Measurements from ENCODE around the gene CMTM4.
A peak's percentile ranks its signal among the peaks of the same experiment; 100 is the strongest.

CMTM4 gene

DNA sequence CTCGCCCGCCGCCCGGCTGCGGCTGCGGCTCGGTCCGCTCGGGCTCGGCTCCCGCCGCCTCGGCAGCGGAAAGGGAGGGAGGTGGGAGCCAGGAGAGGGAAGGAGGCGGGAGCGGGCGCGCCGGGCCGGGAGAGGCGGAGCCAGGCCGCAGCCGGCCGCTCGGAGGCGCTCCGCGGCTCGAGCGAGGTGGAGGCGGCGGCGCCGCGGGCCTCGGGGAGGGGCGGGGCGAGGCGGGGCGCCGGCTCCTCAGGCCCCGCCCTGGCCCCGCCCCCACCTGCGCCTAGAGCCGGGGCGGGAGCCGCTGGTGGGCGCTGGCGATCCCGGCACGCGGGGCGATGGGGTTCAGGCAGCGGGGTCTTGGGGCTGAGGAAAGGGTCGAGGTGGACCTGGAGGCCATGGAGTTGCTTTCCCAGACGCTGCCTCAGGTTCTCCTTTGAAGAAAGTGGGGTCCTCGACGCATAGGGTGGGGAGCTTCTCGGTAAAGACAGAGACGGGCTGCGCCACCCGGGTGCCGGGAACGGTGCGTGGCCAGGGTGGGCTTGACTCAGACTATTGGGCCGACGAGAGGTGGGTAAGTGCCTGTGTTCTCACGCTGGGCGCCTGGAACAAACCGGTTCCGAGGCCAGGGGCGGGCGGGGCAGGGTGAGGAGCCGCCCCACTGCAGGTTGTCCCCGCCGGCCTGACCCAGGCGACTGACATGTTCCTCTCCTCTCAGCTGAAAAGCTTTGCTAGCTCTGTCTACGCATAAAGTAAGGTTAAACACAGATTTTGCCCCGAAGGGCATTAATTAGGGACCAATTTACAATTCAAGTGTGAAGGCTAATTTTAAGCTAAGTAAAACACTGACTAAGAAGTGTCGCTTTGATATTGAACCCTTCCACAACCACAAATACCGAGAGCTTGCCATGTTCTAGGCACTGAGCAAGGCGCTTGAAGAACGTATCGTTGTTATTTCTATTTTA is at the start of gene CMTM4:
TSS of gene CMTM4 (minus strand) at position 75 of the 962 bp plus-strand sequence. CDS start 218 bp downstream, outside the sequence.
- DNase-seq (ENCODE audit: low spot score) = peak; percentile 90

DNA sequence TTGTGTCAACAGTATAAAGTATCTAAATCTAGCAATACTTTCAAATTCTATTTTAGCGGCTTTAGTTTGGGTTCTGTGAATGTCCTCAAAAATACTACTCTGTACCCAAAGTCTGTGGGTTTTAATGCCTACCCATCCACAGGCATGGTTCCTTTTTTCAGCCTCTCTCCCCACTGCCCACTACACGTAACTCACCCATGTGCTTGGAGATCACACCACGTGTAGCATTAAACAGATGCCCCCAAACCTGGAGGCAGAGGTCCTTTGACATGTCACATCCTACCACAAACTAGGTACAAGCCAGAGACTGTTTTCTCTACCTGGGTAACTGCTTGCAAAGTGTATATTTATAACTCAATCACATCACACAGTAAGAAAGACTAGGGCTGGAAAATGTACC is 49.5 kb upstream of the CMTM4 start:
- DNase-seq (ENCODE audit: low spot score) = no peak

DNA sequence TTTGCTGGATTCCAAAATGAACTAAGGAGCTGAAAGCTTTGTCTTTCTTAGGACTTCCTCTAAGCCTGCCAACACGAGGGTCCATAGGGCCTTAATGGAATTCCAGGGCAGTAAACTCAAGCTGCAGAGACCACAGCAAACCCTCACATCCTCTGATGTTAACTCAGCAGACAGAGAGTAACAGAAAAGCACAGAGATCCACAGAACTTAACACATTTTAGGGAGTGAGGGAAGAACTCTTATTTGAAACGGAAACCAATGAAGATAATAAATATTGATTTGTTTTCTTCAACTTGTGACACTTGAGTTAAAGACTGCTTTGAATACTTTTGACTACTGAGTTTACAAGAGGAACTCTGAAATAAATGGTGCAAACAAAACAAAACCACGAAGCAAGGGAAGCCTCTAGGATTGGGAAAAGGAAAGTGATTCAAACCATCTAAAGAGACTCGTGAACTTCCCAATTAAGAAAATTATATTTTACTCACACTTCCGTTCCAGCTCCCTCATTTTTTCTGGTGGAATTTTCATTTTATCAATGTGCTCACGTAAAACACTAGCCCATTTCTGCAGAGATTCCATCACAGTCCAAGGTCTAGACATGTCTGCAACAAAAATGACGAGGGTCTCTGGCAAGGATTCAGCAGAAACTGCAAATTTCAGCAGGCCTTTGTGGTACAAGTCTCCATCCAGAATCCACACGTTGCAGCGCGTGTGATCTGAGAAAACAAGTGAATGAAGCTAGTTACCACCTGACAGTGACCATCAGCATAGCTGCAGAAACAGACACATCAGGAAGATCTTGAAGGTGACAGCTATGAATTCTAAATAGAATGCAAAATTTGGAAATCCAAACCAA is 45.6 kb upstream of the CMTM4 start:
- no peak for DNase-seq (ENCODE audit: low spot score)

DNA sequence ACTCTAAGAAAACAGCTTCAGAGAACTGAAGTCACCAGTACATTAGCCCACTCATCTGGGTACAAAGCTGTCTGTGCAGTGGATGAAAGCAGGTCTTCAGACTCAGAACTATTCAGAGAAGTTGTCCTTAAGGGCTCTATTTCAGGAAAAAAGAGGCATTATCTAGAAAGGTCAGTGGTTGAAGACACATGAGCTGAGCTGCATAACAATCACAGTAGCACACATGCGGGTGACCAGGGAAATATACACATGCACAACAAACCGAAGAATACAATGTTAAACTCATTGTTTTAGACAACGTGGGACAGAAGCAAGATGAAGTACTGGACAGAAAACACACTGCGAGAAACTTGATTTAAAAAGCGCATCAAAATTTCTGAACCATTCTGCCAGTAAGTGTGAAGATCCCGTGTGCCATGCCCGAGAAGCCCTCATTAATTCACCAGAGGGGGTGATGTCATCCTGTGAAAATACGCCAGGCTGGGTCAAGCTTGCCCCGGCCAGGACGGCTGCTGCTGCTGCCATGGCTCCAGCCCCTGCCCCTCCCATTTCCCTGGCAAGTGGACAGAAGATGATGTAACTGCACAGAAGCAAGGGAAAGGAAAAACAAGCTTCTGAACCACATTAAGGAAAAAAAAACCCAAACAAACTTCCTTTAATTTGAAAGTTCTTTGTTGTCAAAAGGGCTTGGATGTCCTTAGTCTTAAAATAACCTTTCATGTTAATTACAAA is 44.8 kb upstream of the CMTM4 start:
- DNase-seq (ENCODE audit: low spot score) = peak; percentile 77

DNA sequence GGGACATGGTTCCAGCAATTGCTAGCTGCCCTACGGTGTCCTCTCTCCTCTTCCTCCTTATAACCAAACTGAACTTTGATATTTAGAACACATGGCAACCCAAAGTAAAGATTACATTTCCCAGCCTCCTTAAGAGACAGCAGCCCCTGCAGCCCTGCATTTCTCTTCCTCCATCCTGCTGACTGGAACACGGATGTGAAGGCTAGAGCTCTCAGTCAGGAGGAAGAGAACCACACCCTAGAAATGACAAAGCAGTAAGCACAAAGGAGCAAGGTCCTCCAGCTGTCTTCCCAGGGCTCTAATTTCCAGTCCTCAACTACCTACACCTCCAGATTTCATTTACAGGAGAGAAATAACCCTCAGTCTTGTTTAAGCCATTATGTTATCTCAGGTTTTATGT is 44.0 kb upstream of the CMTM4 start:
- DNase-seq (ENCODE audit: low spot score) = no peak

DNA sequence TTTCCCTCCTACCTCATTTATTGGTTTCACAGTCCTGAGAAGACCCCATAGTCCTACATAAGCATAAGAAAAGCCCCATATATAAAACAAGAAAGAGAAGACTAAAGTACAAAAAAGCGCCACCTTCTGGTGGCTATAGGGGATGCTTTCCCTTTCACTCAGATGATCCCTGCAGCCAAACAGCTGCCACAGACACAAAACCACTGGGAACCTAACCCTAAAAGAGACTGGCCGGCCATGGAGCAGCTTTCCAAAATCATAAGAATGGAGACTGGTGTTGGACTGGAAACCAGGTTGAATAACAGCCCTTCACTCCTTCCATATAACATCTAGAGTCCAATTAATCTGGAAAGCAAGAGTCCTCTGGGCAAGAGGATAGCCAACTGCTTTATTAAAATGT is 43.5 kb upstream of the CMTM4 start:
- DNase-seq (ENCODE audit: low spot score) = peak; percentile 67

DNA sequence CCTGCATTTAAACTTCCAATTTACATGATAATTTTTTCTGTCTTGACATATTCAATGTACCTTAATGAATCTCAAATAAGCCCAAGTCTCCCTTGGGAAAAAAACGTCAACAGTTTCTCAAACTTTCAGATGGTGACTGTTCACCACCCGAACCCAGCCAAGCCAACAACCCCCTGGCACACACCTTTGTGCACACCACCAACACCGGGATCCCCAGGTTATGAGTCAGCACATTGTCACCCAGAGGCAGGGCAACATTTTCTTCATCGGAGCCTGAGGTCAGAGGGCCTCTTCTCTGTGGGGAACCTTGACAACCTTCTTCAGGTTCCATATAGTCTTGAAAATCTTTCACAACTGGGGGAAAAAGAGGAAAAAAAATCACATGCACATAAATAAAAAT is 39.3 kb upstream of the CMTM4 start:
- DNase-seq (ENCODE audit: low spot score) = no peak

DNA sequence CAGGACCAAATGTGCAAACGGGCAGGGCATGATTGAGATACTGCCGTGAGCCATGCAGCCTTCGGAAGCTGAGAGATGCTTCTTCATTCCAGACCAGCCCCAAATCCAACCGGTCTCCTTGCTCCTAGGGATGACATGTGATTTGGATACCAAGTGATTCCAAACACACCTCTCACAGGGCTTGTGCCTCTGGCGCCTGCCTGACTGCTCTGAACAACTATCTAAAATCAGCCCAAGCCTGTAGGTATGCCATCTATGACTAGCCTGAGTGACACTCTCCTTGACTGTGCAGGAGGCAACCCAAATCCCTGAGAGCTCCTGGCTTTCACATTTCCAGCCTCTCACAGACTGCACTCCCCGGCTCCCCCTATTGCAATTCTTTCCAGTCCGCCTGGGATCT is 34.6 kb upstream of the CMTM4 start:
- no peak for DNase-seq (ENCODE audit: low spot score)

DNA sequence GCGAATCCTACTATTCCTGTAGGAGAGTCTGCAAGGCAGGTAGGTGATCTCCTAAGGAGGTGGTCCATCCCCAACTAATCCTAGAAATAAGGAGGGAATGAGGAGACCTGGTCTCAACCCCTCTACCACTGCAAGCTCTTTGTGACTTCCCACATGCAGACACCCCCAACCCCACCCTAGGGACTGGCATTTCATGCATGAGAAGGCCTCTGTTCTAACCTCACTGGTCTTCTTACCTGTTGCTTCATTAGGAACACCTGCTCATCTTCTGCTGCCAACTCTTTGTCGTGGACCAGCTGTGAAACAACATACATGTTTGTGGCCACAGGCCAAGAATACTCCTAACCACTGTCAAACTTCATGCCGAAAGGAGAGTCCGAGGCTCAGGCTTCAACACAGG is 32.3 kb upstream of the CMTM4 start:
- no peak for DNase-seq (ENCODE audit: low spot score)

DNA sequence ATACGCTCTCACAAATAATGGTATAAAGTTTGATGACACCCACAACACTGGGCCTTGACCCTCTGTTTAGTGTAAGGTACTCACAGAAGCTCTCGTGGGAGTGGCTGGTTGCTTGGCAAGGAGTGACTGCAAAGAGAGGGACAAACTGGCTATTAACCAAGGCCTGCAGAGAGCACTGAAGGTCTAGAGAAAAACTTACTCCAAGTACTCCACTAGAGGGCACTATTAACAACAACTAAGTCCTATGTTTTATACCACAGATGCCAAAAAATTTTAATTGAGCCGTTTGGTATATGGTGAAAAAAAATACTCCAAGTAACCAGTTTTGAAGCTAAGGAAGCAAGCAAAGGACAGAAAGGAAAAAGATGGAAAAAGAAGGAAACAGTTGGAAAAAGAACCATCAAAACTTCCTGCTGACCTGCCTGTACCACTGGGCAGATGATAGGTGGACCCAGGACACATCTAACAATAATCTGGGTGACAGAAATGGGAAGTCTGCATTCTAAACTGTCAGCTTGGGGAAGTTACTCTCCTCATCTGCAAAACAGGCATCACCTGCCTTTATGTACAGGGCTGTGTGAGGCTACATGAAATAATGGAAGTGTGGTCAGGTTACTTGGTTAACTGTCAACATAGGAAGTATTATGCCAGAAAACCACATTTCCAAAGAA is 31.7 kb upstream of the CMTM4 start:
- DNase-seq (ENCODE audit: low spot score) = peak; percentile 53

DNA sequence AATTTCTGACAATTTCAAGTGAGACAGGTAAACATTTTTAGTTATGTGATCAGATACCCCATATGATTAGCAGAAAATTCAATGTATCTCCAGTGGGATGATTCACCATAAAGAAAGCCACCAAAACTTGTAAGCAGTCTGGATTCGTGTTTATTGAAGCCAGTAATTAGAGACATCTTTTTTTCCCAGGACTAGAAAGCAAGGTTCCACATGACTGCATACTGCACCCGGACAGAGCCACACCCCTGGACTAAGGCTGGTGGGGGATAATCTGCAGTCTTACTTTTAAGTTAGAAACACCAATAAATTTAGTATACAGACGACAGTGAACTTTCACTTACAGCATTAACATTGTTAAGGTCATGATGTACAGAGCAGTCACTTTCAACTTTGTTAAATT is 24.2 kb upstream of the CMTM4 start:
- no peak for DNase-seq (ENCODE audit: low spot score)

DNA sequence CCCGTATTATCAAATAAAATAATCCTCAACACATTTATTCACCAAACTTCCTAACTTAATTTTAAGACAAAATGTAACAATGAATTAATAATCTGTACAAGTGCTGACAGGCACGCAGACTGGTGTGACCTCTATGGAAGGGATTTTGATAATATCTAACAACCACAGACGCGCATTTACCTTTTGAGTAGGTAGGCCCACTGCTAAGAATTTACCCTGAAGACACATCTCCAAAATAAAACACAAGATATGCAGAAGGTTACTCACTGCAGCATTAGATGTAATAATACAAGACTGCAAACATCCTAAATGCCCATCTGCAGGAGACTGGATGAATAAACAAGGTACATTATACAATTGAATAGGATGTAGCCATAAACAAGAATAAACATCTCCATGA is 22.7 kb upstream of the CMTM4 start:
- DNase-seq (ENCODE audit: low spot score) = no peak

DNA sequence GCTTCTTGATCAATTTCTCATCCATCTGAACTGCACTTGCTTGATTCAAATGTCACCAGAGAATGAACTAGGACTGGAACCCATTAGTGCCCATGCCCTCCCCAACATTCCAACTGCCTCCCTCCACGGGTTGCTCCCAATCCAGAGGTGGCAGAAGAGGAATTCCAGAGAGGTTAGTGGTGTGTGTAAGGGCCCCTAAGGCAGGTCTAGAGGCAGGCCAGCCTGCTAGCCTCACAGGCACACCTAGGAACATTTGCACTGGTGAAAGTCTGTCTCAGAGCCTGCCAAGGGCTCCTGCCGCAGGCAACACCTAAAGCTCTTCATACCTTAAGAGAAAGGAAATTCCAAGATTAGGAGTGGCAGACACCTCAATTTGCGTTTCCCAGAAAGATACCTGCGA is 21.2 kb upstream of the CMTM4 start:
- DNase-seq (ENCODE audit: low spot score) = no peak

DNA sequence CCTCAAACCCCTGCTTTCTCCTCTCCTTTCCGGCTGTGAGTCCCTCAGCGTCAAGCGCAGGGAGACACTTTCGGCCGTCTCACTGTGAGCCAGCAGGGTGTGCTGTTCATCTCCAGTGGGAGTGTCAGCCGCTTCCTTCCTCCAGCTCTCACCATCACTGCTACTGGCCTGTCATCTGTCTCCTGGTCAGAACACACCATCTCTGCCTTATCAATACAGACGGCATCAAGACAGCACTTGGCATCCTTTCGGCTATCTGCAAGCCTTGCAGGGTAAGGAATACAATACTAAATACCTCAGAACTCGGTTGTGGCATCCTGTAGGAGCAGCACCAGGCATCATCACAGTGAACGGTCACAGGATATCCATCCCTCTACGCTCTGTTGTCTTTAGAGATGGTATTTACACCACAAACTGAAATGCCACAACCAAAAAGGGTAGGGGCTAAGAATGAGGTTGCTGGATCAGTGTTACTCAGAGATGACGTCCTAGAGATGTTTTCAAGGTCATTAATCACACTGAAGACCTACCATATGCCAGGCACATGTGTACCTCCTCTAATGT is 20.7 kb upstream of the CMTM4 start:
- DNase-seq (ENCODE audit: low spot score) = no peak

DNA sequence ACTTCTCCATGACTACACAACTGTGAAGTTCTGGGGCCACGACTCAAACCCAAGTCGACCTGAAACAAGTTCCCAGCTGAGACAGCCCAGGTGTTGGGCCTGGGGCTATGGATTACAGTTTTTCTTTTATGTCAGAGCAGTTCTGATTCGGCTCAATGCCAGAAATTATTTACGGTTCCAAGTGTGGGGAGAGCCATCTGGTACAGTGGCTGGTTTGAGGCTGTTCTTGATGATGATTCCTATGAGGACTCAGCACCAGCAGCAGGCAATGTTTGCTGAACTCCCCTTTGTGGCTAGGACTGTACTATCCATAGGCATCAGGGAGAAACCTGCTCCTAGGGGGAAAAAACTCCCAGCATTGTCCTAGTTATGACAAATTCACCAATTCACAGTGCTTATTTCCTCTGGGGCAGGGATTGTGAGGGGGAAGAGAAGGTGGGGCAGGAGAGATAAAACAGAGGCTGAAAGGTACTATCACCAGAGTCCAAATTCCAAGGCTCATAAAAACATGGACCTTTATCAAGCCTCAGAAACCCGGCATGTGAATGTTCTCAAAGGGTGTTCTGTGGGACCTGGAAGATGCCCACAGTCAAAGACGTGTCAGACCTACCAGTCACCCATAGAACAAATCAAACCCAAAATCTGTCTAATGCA is 18.2 kb upstream of the CMTM4 start:
- DNase-seq (ENCODE audit: low spot score) = no peak

DNA sequence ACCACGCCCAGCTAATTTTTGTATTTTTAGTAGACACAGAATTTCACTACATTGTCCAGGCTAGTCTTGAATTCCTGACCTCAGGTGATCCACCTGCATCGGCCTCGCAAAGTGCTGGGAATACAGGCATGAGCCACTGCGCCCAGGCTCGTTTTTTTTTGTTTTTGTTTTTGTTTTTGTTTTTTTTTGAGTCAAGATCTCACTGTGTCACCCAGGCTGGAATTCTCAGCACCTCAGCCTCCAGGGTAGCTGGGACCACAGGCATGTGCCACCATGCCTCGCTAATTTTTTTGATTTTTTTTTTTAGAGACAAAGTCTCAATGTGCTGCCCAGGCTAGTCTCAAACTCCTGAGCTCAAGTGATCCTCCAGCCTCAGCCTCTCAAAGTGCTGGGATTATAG is 17.5 kb upstream of the CMTM4 start:
- DNase-seq (ENCODE audit: low spot score) = no peak

DNA sequence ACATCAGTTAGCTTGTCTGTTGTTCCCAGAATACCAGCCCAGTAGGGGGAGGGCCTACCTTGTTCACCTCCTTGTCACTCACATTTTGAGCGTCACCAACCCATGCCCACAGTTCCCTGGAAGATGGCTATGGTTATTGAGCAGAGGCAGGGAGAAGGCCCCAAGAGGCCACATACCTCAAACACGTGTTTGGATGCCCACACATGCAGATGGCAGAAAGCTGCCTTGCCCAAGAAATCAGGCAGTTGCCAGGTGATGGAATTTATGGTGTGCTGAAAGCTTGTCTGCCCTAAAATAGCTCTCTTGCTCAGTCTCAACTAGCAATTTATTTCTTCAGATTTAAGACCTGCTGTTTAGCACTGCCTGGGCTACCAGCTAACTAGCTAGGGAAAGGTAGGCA is 16.5 kb upstream of the CMTM4 start:
- no peak for DNase-seq (ENCODE audit: low spot score)

DNA sequence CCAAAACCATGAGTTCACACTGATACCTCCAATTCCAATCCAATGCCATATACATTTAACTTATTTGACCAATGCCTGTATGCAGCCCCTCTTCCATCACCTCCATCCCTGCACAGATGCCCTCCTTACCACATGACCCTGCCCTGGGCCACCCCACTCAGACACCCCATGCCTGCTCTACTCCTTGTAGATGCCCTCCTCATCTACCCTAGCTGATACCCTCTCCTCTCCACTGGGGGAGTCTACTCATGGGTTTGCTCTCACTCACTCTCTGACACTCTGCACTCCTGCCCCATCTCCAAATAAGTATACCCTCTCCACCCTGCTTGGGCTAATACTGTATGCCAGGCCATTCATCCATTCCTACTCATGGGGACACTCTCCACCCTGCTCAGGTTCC is 16.0 kb upstream of the CMTM4 start:
- DNase-seq (ENCODE audit: low spot score) = no peak

DNA sequence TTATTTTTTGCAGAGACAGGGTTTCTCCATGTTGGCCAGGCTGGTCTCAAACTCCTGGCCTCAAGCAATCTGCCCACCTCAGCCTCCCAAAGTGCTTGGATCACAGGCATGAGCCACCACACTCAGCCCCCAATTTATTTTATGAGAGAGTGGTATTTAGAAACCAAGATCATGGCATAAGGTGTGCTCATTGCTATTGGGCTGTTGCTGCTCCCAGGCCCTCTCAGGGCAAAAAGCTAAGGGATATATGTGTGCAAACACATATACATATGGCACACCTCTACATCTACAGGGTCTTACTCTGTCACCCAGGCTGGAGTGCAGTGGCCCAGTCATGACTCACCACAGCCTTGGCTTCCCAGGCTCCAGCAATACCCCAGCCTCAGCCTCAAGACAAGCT is 15.0 kb upstream of the CMTM4 start:
- DNase-seq (ENCODE audit: low spot score) = no peak

DNA sequence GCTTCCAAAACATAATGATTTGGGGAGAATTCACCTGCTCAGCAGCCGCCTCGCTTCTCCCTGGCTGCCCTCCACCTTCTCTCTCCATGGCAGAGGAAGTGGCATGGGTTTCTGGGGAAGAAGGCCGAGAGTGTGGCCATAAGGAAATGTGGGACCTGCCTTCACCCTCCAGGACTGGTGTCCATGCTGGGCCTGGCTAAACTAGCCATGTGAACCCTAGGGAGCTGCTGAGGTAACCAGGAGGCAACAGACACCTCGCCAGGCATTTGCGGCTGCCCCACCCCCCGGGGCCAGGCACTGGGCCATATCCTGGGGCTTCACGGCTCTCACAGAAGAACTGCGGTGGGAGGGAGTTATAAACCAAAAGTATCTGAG is 9.9 kb upstream of the CMTM4 start:
- DNase-seq (ENCODE audit: low spot score) = peak; percentile 41
